C4-2B (cell line): ENCODE data around the gene C11orf98.

Experiments used
- CTCF ChIP-seq: fragments of 450-650 bp; conservative IDR thresholded peaks from 2 replicates; pipeline ENCODE4 v1.5.1; 2017; ENCODE audit warnings: mild to moderate bottlenecking
- ZFX ChIP-seq: fragments of 450-650 bp; IDR thresholded peaks from 2 replicates; pipeline ENCODE4 v1.6.1; 2017

GRCh38 chr11:62680825-62681240 is 15.8 kb upstream of the C11orf98 start:
- no peak; the same call in 1 of the 2 replicates for TF ChIP-seq CTCF
- TF ChIP-seq ZFX, result no peak
